Heart right ventricle (tissue), 16 donors: ENCODE measurements around the gene NUDT22. TPM values are rescaled to one million over a fixed set of nuclear protein-coding genes. Genes with fewer than 3 reads are reported as not detected.

ENCODE experiments used
- ATAC-seq, 8 donors: fragments of 200-7000 bp; cut with Tn5 transposase; one replicate each; pipeline ENCODE4 v1.9.1; 2020; ENCODE audit warnings: mild to moderate bottlenecking in 8 of 8, moderate library complexity in 8 of 8, moderate number of reproducible peaks in 1 of 8
- DNase-seq, 2 donors: peaks; one replicate each; pipeline ENCODE4 v3.0.0-alpha.2; 2020
- H3K27ac ChIP-seq, 10 donors: fragments of 200-600 bp; sonication (generic) in 2 of 10; one replicate each; pipeline versions ENCODE4 v1.5.0 to v1.8.0; 2020 to 2022; ENCODE audit warnings: mild to moderate bottlenecking in 3 of 10
- H3K27me3 ChIP-seq, 7 donors: fragments of 200-600 bp; one replicate each; pipeline ENCODE4 v1.8.0; 2021 to 2022; ENCODE audit warnings: mild to moderate bottlenecking in 2 of 7
- H3K36me3 ChIP-seq, 9 donors: fragments of 200-600 bp; sonication (generic) in 1 of 9; one replicate each; pipeline versions ENCODE4 v1.5.0 to v1.8.0; 2020 to 2022; ENCODE audit warnings: mild to moderate bottlenecking in 2 of 9
- H3K4me1 ChIP-seq, 9 donors: fragments of 200-600 bp; sonication (generic) in 1 of 9; one replicate each; pipeline versions ENCODE4 v1.5.0 to v1.8.0; 2020 to 2022; ENCODE audit warnings: mild to moderate bottlenecking in 4 of 9
- H3K4me3 ChIP-seq, 10 donors: fragments of 200-600 bp; sonication (generic) in 2 of 10; one replicate each; pipeline versions ENCODE4 v1.5.0 to v1.8.0; 2020 to 2022; ENCODE audit warnings: mild to moderate bottlenecking in 7 of 10, moderate library complexity in 2 of 10
- H3K9me3 ChIP-seq, 11 donors: fragments of 200-600 bp in 10 of 11; sonication (generic) in 2 of 11; one replicate each; pipeline versions ENCODE4 v1.5.0 to v1.8.0; 2013 to 2022; ENCODE audit warnings: mild to moderate bottlenecking in 2 of 11, control low read depth in 1 of 11, moderate library complexity in 1 of 11
- CTCF ChIP-seq, 9 donors: fragments of 200-600 bp; sonication (generic) in 2 of 9; IDR thresholded peaks; one replicate each; pipeline versions ENCODE4 v1.5.0 to v1.8.0; 2021 to 2022; ENCODE audit warnings: antibody characterized with exemption in 9 of 9, mild to moderate bottlenecking in 5 of 9, moderate library complexity in 1 of 9
- WGBS, 2 donors: extraction: QIAGEN DNeasy Blood & Tissue Kit; methylation state at CpG; one replicate each; pipeline ENCODE4 v1.1.7; 2013; ENCODE audit warnings: inconsistent platforms in 1 of 2; 5-methylcytosine and 5-hydroxymethylcytosine counted together
- intact Hi-C, 10 donors: fragments of 100-400 bp; cut with DNase I; formaldehyde crosslinking; loops; one replicate each; pipeline versions ENCODE4 v1.11.1 to v1.14.2; 2022
- polyA plus RNA-seq, 2 donors: library from polyadenylated mRNA; stranded (reverse); fragments of 200-250 nt; gene quantifications; one replicate each; pipeline ENCODE4 v1.2.3, GENCODE V29; 2013
- total RNA-seq, 10 donors: library from RNA; stranded (reverse); fragmentation: NEBNext Ultra II Directional in 3 of 10; extraction: Animal tissue kit (Norgen Biotek cat#: 25700) in 3 of 10; gene quantifications; one replicate each; pipeline versions ENCODE4 v1.2.1 to v1.2.4, GENCODE V29; 2021 to 2023
- donor health status: Arrhythmogenic right ventricular cardiomyopathy.
- donor health status: ischemic (EF 13 %, LVEDD 7.1; RV severe dilation, severe dysfunction).
- donor health status: healthy with polysubstance abuse.
- donor health status: DM: no; HTN: yes; CAD: no.
- donor health status: DM: no; HTN: no; CAD: no.
- donor health status: ischemic (EF 25% LVEDD 6.9; RV normal size, moderate dysfunction).
- donor health status: ischemic (EF 25% LVEDD 5.7; RV mildly dilated, moderate dysfunction).
- donor health status: healthy.
- donor health status: DM: yes; HTN: yes; CAD: no.
- donor health status: Ischemic cardiomyopathy.
- donor health status: ischemic (EF 35%, LVEDD 5.7; RV mildly dilated, moderate dysfunction).
- donor health status: nonischemic (EF 11% LVEDD 7.7; RV severe dilation, severe dysfunction).
- donor health status: DM: yes; HTN: yes; CAD: no.
- donor health status: PGD.
- donor health status: ischemic (EF 29% LVEDD 5.4; RV normal size, mild dysfunction).
- donor health status: nonischemic (EF 23%, LVEDD 6.1; RV moderate dilation, normal function).

NUDT22 gene
- total and polyA plus RNA-seq, 12 donors: 57.3 to 95.2 (median 72.6) TPM

DNA sequence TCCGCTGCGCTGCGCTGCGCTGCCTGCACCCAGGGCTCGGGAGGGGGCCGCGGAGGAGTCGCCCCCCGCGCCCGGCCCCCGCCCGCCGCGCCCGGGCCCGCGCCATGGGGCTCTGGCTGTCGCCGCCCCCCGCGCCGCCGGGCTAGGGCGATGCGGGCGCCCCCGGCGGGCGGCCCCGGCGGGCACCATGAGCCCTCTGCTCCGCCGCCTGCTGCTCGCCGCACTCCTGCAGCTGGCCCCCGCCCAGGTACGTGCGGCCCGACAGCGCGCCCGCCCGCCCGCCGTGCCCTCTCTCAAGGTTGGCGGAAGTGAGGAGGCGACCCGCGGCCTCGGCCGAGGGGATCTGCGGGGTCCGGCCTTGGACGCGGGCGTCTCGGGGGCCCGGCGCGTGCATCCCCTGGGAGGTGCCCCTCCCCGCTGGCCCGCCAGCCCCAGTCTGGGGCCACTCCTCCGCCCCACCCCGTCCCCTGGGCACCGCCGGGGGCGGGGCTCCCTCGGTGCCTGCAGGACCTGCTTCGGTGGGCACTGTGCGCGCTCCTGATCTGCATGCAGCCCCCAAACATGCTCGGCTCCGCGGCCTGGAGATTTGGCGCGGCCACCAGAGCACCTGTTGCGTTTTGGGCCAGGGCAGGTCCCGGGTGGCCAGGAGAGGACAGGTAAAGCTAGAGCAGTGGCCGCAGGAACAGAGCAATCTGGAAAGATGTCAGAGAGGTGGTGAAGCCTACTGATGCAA is 8.7 kb downstream of the NUDT22 start:
- ATAC-seq (peak; percentile 11 to 47 (median 30)), DNase-seq (peak in 1 of 2 donors; percentile 69)
- peaks cover 0 to 30% (median 0%) of the 10 kb centered on the region in 9 donors for H3K36me3 ChIP-seq
- WGBS, 2 donors: 3 to 4% methylated on average over 44 to 65 of the region's 80 CpGs
- H3K4me1 ChIP-seq: peaks cover 2 to 71% (median 41%) of the 10 kb centered on the region in 9 donors
- H3K27me3 ChIP-seq: no peaks in the 10 kb centered on the region
- intact Hi-C loops: no loop called here
- H3K27ac ChIP-seq: peak overlapping the region; percentile 86 to 96 (median 91)
- H3K9me3 ChIP-seq: no peaks in the 10 kb centered on the region
- H3K4me3 ChIP-seq: peak overlapping the region; percentile 53 to 85 (median 72)
- peak in 2 of 9 donors; percentile 5 to 32 for TF ChIP-seq CTCF (IDR thresholded peaks at IDR 0.05)

DNA sequence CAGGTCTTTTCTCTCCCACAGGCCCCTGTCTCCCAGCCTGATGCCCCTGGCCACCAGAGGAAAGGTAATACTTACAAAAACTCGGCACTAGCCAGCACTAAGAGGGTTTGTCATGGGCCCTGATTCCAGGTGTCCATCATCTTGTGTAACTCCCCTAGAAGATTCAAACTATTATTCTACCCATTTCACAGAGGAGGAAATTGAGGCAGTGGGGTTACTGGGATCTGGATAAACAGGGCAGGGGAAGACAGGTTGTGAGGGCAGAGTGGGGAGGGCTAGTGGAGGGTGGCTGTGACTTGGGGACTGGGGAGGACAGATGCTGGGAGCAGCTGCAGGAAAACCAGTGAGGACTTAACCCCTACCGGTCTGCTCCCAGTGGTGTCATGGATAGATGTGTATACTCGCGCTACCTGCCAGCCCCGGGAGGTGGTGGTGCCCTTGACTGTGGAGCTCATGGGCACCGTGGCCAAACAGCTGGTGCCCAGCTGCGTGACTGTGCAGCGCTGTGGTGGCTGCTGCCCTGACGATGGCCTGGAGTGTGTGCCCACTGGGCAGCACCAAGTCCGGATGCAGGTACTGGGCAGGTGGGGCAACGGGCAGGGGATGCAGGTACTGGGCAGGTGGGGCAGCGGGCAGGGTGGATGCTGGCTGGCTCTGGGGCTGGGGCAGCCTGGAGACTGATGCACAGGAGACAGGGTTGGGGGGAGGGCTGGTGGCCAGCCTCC is 9.5 kb downstream of the NUDT22 start:
- no peak for DNase-seq
- intact Hi-C loops: no loop called here
- WGBS, 2 donors: 78 to 81% methylated on average over 11 to 12 of the region's 12 CpGs

DNA sequence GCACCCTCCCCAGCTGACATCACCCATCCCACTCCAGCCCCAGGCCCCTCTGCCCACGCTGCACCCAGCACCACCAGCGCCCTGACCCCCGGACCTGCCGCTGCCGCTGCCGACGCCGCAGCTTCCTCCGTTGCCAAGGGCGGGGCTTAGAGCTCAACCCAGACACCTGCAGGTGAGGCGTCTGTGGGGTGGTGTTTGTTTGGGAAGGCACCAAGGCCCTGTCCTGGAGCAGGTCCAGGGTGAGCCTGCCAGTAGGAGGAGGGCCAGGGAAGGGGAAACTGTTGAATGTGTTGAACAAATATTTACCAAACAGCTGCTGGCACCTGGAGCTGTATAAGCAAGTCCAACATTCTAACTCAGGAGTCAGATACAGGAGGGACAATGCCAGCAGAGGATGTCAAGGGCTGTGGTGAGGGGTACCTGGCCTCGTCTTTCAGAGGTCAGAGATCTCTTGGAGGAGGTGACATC is 11.4 kb downstream of the NUDT22 start:
- no peak for DNase-seq
- peaks cover 10 to 64% (median 37%) of the 10 kb centered on the region in 9 donors for H3K4me1 ChIP-seq
- TF ChIP-seq CTCF (IDR thresholded peaks at IDR 0.05): no peak
- peak overlapping the region in 6 of 10 donors; percentile 10 to 99 (median 26) for H3K27ac ChIP-seq
- H3K9me3 ChIP-seq: no peaks in the 10 kb centered on the region
- no peak overlapping the region for H3K4me3 ChIP-seq
- 67% methylated on average over 12 of the region's 12 CpGs for WGBS, 2 donors
- H3K27me3 ChIP-seq: no peaks in the 10 kb centered on the region
- ATAC-seq: no peak
- intact Hi-C loops: no loop called here
- H3K36me3 ChIP-seq: peaks cover 0 to 30% (median 0%) of the 10 kb centered on the region in 9 donors

More for the DNA sequence above, 9.5 kb downstream of the NUDT22 start:
- peaks cover 0 to 30% (median 0%) of the 10 kb centered on the region in 9 donors for H3K36me3 ChIP-seq
- no peaks in the 10 kb centered on the region for H3K27me3 ChIP-seq
- H3K4me1 ChIP-seq: peaks cover 4 to 74% (median 47%) of the 10 kb centered on the region in 9 donors
- ATAC-seq: no peak
- peak overlapping the region; percentile 53 to 85 (median 72) for H3K4me3 ChIP-seq
- no peaks in the 10 kb centered on the region for H3K9me3 ChIP-seq
- TF ChIP-seq CTCF (IDR thresholded peaks at IDR 0.05): no peak
- peak overlapping the region; percentile 86 to 96 (median 91) for H3K27ac ChIP-seq

GRCh38 chr11:64238076-64238475 is 12.0 kb downstream of the NUDT22 start:
- Histone ChIP-seq H3K4me3 (no peak overlapping the region), H3K4me1 (peaks cover 13 to 68% (median 42%) of the 10 kb centered on the region in 9 donors), H3K27me3 (no peaks in the 10 kb centered on the region), H3K27ac (peak overlapping the region in 6 of 10 donors; percentile 10 to 99 (median 24)), H3K36me3 (peaks cover 0 to 32% (median under 1%) of the 10 kb centered on the region in 9 donors), H3K9me3 (no peaks in the 10 kb centered on the region)
- TF ChIP-seq CTCF (IDR thresholded peaks at IDR 0.05): no peak
- intact Hi-C loops: no loop called here
- ATAC-seq (no peak), DNase-seq (no peak)
- 91 to 94% methylated on average over 9 of the region's 9 CpGs for WGBS, 2 donors
